HL-60 (cell line): ENCODE data around the gene EBI3.

Experiments used
- GABPA ChIP-seq: IDR thresholded peaks from 2 replicates; pipeline ENCODE4 v1.6.1; 2012; ENCODE audit warnings: low read depth
- POLR2AphosphoS5 ChIP-seq: IDR thresholded peaks from 2 replicates; pipeline ENCODE4 v1.6.1; 2012; ENCODE audit warnings: low read depth
- SPI1 ChIP-seq: IDR thresholded peaks from 2 replicates; pipeline ENCODE4 v1.6.1; 2012; ENCODE audit warnings: low read depth, mild to moderate bottlenecking, borderline replicate concordance
- TF ChIP-seq, protein P1 (sequence below): IDR thresholded peaks from 2 replicates; pipeline ENCODE4 v1.6.1; 2012; ENCODE audit warnings: low read depth; ENCODE audit not compliant: insufficient replicate concordance
- TF ChIP-seq, protein P2 (sequence below): IDR thresholded peaks from one replicate; pipeline ENCODE4 v1.5.1; 2011; ENCODE audit warnings: low read length, control low read depth, inconsistent platforms; ENCODE audit not compliant: insufficient read depth

DNA sequence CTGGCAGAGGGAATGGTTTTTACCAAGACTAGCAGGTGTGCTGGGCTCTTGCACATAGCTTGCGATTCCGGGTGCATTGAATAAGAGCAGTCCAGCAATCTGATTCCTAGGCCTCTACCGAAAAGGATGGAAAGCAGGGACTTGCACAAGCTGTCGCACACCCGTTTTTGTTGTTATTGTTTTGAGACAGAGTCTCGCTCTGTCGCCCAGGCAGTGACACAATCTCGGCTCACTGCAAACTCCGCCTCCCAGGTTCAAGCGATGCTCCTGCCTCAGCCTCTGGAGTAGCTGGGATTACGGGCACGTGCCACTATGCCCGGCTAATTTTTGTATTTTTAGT lies 5.5 kb downstream of the EBI3 start:
- TF ChIP-seq, protein P1, sequence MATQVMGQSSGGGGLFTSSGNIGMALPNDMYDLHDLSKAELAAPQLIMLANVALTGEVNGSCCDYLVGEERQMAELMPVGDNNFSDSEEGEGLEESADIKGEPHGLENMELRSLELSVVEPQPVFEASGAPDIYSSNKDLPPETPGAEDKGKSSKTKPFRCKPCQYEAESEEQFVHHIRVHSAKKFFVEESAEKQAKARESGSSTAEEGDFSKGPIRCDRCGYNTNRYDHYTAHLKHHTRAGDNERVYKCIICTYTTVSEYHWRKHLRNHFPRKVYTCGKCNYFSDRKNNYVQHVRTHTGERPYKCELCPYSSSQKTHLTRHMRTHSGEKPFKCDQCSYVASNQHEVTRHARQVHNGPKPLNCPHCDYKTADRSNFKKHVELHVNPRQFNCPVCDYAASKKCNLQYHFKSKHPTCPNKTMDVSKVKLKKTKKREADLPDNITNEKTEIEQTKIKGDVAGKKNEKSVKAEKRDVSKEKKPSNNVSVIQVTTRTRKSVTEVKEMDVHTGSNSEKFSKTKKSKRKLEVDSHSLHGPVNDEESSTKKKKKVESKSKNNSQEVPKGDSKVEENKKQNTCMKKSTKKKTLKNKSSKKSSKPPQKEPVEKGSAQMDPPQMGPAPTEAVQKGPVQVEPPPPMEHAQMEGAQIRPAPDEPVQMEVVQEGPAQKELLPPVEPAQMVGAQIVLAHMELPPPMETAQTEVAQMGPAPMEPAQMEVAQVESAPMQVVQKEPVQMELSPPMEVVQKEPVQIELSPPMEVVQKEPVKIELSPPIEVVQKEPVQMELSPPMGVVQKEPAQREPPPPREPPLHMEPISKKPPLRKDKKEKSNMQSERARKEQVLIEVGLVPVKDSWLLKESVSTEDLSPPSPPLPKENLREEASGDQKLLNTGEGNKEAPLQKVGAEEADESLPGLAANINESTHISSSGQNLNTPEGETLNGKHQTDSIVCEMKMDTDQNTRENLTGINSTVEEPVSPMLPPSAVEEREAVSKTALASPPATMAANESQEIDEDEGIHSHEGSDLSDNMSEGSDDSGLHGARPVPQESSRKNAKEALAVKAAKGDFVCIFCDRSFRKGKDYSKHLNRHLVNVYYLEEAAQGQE, result no peak
- TF ChIP-seq, protein P2, sequence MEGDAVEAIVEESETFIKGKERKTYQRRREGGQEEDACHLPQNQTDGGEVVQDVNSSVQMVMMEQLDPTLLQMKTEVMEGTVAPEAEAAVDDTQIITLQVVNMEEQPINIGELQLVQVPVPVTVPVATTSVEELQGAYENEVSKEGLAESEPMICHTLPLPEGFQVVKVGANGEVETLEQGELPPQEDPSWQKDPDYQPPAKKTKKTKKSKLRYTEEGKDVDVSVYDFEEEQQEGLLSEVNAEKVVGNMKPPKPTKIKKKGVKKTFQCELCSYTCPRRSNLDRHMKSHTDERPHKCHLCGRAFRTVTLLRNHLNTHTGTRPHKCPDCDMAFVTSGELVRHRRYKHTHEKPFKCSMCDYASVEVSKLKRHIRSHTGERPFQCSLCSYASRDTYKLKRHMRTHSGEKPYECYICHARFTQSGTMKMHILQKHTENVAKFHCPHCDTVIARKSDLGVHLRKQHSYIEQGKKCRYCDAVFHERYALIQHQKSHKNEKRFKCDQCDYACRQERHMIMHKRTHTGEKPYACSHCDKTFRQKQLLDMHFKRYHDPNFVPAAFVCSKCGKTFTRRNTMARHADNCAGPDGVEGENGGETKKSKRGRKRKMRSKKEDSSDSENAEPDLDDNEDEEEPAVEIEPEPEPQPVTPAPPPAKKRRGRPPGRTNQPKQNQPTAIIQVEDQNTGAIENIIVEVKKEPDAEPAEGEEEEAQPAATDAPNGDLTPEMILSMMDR, result no peak
- TF ChIP-seq POLR2AphosphoS5 (no peak), GABPA (no peak), SPI1 (no peak)
